Right ventricle myocardium superior (tissue), 1 donor: Measurements from ENCODE around the gene AGFG2. TPM values are rescaled to one million over a fixed set of nuclear protein-coding genes. Genes with fewer than 3 reads are reported as not detected.

Experiments
- ATAC-seq: fragments of 200-7000 bp; cut with Tn5 transposase; one replicate; pipeline ENCODE4 v1.9.1; 2020; ENCODE audit warnings: mild to moderate bottlenecking; ENCODE audit not compliant: poor library complexity
- DNase-seq: peaks from one replicate; pipeline ENCODE4 v3.0.0-alpha.2; 2020
- intact Hi-C: fragments of 100-400 bp; cut with DNase I; formaldehyde crosslinking; loops from one replicate; pipeline ENCODE4 v1.11.2; 2022
- total RNA-seq: library from RNA; stranded (reverse); fragmentation: NEBNext Ultra II Directional; extraction: Animal tissue kit (Norgen Biotek cat#: 25700); gene quantifications from one replicate; pipeline ENCODE4 v1.2.1, GENCODE V29; 2021
- donor health status: DM: no; HTN: yes; CAD: no; lungs with severe emphysema.

Gene AGFG2
- total RNA-seq, 1 donor from 2014 or later: 19.8 TPM

DNA sequence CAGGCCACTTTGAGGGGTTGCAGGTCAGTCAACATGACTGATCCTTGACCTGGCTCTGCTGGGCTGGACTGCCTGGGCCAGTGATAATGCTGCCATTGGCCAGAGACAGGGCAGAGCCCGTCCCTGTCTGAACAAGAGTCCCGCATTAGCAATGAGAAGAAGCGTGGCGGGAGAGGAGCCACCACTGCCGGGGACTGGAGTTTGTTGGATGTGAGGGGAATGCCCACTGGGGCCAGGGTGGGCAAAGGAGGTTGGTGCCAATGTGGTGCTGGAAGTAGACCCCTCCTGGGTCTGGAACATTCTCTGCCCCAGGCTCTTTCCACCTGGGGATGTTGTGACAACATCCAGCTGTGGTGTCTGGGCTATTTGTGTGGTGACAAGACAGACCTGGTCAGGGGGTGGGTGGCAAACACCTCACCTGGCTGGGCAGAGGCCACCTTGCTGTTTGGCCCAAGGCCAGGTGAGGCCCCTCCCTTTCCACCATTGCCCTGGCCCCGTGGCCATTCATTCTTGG lies 27.1 kb downstream of the AGFG2 start:
- DNase-seq: no peak
- ATAC-seq: no peak
- intact Hi-C loops: loop anchor here (10.0 kb wide), 1 partner anchor 159 kb away; the partner anchor contains the start of gene EPO

- intact Hi-C loops: loop anchor here (10.0 kb wide), 1 partner anchor 158 kb away; the partner anchor contains the start of gene EPO
- no peak for ATAC-seq
- DNase-seq: no peak
Observed at GRCh38 chr7:100567031-100567730, 28.2 kb downstream of the AGFG2 start.

- no peak for ATAC-seq
- no peak for DNase-seq
- intact Hi-C loops: loop anchor here (10.0 kb wide), 1 partner anchor 157 kb away; the partner anchor contains the start of gene EPO
Observed at GRCh38 chr7:100567751-100568175, 28.8 kb downstream of the AGFG2 start.

DNA sequence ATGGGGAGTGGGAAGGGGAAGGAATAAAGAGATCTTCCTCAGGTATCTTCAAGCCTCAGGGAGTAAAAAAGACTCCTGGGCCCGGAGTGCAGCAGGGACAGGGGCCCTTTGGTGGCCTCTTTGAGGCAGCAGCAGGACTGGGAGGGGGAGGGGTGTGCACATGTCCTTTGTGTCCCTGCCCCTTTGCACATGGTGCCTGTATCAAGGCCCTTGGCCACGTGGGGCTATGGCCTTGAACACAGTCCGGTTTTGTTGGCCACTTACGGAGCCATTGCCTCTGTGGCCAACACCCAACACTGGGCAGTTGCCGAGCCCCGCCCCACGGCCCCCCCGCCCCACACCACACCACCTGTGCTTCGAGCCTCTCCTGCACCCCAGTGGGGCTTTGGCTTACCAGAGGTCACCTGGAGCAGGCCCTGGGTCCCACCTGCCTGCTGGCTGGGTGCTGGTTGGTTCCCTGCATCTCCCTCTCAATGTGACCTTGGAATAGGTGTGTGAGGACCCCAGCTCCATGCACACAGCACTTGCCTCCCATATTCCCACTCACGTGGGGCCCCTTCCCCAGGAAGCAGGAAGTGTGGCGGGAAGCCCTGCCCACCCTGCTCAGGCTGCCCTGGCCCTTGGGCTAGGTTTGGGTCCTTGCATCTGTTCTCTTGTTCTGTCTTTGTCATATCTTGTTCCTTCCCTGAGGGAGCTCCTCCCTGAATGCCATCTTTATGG lies 29.3 kb downstream of the AGFG2 start:
- intact Hi-C loops: loop anchor here (10.0 kb wide), 1 partner anchor 156 kb away; the partner anchor contains the start of gene EPO
- DNase-seq: no peak

DNA sequence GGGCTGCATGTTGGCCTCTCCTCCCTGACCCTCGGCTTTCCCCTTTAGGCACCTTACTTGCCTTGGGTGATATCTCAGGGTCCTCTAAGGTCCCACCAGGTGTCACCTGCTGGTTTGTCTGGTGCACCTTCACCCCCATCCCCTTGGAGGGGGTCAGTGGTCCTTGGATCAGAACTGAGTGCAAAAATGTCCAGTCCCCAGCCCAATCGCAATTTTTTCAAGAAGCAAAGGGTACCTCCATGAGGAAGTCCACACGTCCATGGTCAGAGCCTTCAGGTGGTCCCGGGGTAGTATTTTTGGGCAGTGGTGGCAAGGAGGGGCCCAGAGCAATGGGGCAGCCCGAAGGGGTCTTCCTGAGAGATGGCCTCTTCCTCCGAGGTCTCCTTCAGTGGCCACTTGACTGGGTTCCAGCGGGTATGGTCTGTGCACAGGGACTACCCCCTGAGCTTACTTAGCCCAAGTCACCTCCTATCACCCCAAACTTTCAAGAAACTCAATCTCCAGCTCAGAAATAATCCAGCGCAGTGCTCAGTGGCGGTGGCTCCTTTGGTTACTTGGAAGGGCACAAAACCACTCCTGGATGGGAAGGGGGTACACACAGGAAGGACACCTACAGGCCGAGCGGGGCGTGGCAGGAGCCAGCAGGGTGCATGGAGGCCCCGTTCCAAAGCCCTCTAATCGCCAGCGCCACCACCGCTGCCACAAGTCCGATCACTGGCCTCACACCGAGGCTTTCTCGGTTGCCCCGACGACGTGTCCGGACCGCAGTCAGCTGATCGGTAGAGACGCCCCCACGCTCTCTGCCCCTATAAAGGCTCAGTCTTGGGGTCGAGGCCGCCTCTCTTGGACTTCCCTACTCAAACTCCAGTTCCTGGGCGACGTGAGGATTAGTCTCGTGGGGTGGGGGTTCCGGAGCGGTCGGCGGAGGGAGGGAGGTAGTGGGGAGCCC lies 30.2 kb downstream of the AGFG2 start:
- ATAC-seq: peak; percentile 57
- intact Hi-C loops: loop anchor here (10.0 kb wide), 1 partner anchor 156 kb away; the partner anchor contains the start of gene EPO
- peak; percentile 71 for DNase-seq

More for the DNA sequence above, 29.3 kb downstream of the AGFG2 start:
- ATAC-seq: no peak

DNA sequence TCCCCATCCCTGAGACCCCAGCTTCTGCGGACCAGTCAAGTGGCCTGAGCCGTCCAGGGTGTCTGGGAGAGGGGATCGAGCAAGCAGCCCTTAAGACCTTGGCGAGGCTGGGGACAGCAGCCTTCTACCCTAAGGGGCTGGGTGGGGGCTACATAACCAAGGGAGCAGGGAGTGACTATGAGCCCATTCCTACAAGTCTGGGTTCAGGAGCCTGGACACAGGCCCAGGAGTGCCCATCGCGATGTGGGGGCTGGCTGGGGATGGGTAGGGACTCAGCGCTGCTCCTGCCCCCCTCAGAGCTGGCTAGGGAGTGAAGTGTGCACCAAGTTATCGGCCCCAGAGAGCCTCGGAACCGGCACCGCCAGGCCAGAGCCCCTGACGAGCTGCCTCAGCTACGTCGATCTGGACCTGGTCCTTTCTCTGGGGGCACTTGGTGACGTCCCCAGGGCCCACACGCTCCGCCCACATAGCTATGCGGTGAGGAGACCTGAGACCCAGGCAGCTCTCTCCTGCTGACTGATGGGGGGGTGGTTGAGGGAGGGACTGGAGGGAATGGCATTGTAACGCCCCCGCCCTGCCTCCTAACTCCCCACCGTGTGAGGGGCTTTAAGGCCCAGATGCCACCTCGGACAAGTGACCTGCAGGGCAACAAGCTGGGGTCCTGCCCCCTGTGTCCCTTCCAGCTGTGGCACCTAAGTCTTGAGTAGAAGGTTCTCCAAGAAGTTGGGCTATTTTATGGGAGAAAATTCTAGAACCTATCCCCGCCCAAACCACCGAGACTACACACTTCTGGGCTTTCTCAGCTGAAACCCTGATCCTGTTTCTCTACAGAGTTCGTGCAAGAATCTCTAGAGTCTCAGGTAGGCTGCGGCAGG lies 32.2 kb downstream of the AGFG2 start:
- DNase-seq: peak; percentile 34
- intact Hi-C loops: no loop called here
- no peak for ATAC-seq

DNA sequence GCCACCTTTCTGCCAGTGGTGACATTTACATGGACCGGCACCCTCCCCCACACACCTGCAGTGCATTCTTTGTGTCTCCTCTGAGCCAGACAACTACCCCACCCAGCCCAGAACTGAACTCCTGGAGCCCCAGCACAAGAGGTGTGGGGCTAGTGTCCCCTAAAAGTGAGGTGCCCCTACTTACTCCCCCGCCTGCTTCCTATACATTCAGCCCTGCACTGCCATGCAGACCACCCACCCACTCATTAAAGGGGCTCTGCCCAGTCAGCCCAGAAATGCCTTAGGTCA lies 32.8 kb downstream of the AGFG2 start:
- no peak for DNase-seq
- intact Hi-C loops: no loop called here
- no peak for ATAC-seq

- DNase-seq (peak; percentile 20), ATAC-seq (no peak)
- intact Hi-C loops: no loop called here
Observed at GRCh38 chr7:100572281-100572948, 33.4 kb downstream of the AGFG2 start.

DNA sequence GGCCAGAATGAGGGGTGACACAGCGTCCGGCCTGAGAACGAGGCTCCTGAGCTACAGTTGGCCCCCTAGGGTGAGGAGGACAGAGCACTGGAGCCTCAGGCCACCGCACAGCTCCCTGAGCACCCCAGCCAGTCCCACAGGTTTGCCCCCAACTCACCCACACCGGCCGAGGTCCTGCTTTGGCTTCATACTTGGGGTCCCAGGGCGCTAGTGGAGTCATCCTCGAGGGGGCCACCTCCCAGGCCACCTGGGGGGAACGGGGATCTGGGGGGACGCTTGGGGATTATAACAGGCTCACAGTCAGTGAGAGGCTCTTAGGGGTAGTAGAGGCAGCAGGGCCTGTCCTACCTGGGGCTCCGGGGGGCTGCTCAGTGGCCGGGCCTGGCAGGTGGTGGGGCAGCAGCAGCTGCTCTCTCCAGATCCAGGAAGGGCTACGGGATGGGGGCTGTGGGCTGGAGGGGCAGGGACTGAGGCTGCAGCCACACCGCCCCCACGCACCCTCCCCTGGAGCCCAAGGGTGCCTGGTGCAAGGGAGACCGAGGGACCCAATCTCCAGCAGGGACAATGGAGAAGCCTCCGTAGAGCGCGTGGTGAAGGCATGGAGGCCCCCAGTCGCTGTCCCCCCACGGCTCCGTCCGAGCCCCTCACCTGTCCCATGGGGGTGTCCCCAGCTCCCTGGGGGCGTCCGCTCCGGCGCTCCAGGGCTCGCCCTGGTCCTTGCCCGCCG lies 34.1 kb downstream of the AGFG2 start:
- ATAC-seq (no peak), DNase-seq (no peak)
- intact Hi-C loops: no loop called here

DNA sequence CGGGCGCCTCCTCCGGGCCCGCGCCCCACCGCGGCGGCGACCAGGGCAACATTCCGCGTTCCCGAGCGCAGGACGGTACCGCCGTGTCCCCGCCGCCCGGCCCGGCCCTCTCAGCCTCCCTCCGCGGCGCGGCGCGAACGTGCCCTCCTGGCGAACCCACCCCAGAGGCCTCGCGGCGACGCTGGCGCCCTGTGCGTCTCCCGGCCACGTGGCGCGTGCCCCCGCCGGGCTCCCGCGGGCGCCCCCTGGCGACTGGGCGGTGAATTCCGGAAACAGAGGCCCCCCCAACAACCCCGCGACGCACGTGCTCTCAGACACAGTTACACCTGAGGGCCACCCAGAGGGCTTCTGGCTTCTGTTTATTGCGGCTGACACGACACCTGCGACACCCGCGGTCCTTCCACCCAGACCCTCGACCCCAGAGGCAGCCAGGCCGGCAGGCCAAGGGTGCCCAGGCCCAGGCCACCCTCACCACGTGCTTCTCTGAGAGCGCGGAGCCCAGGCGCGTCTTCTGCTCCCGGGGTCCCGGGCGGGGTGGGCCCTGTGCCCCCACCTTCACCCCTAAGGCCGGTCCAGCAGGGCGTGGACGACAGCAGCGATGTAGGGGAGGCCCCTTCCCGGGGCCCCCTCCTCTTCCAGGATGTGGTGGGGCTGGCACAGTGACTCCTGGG lies 34.8 kb downstream of the AGFG2 start, which contains the start of gene SAP25:
Gene SAP25, minus strand, starts transcription at position 210 of the 671 bp plus-strand sequence. Its CDS starts 158 bp downstream, at position 52.
- ATAC-seq: no peak
- intact Hi-C loops: no loop called here

GRCh38 chr7:100574362-100575205 lies 35.6 kb downstream of the AGFG2 start:
- ATAC-seq: no peak
- intact Hi-C loops: no loop called here
- DNase-seq: peak; percentile 42

More for the DNA sequence above, 34.8 kb downstream of the AGFG2 start, which contains the start of gene SAP25:
- no peak for DNase-seq

DNA sequence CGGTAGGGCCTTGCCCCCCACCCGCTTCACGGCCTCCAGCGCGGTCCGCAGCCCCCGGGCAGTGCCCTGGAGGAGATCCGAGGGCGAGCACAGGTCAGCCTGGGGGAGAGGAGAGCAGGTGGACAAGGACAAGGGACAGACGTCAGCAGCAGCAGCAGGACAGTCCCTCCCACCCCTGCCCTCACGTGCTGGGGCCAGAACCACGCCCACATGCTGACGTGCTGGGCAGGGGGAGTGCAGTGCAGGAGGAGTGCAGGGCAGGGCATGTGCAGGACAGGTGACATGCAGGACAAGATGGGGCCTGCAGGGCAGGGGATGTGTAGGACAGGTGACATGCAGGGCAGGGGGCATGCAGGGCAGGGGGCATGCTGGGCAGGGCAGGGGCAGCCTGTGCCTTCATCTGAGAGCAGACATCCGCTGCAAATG lies 36.2 kb downstream of the AGFG2 start:
- peak; percentile 35 for DNase-seq
- no peak for ATAC-seq
- intact Hi-C loops: no loop called here

DNA sequence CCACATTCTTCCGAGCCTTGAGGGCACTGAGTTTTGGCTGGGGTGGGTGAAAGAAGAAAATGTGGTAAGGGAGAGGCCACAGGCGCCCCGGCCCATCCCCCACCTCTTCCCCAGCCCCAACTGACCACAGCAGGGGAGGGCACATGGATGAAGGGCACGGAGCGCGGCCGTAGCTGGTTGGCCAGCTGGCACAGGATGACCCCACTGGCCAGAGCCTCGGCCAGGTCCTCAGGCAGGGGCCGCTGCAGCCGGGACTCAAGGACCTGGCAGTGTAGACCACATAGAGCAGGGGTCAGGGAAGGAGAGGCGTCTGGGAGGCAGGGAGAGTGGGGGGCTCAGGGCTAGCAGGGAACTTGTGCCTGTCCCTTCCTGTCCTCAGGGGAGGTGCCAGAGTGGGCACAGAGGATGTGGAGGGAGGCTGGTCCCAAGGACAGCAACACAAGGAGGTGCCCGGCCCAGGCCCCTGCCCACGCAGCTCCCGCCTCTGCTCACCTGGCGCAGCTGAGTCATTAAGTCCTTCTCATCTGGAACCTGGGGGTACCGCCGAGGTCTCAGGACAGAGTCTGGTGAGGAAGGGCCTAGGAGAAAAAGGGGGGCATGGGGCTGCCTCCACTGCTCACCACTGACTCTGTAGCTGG lies 36.9 kb downstream of the AGFG2 start:
- DNase-seq: peak; percentile 31
- ATAC-seq: no peak
- intact Hi-C loops: no loop called here

DNA sequence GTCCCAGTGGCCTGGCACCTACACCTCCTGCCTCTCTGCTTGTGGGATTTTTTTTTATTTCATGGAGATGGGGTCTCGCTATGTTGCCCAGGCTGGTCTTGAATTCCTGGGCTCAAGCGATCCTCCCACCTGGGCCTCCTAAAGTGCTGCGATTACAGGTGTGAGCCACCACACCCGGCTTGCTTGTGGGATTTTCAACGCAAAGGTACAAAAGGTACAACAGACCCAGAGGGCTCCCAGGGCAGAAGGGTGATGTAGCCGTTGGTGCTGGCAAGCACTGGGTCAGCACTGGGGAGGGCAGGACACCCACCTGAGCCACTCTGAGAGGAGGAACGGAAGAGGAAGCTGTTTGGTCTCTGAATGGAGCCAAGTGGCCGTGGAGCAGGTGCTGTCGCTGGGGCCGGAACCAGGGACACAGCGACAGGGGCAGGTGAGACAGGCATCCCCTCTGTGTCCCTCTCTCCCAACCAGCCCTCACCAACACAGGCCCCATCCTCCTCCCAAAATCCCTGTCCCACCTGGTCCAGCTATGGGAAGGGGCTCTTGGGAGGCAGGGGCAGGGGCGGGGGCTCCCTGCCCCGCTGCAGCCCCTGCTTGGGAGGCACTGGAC lies 37.5 kb downstream of the AGFG2 start:
- intact Hi-C loops: no loop called here
- ATAC-seq (no peak), DNase-seq (no peak)
